GM18505 (cell line): ENCODE results near the gene NRXN3.

Experiments used
- ATAC-seq: cut with Tn5 transposase; IDR thresholded peaks from one replicate; pipeline ENCODE4 v1.9.1; 2021; ENCODE audit not compliant: unreplicated experiment
- POLR2A ChIP-seq: IDR thresholded peaks from 4 replicates; pipeline ENCODE4 v1.6.1; 2011; ENCODE audit warnings: borderline replicate concordance; ENCODE audit not compliant: insufficient read depth, insufficient read length; ENCODE audit errors: extremely low read depth

The NRXN3 gene

DNA sequence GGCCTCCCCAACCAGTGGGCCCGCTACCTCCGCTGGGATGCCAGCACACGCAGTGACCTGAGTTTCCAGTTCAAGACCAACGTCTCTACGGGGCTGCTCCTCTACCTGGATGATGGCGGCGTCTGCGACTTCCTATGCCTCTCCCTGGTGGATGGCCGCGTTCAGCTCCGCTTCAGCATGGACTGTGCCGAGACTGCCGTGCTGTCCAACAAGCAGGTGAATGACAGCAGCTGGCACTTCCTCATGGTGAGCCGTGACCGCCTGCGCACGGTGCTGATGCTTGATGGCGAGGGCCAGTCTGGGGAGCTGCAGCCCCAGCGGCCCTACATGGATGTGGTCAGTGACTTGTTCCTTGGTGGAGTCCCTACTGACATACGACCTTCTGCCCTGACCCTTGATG, 73.0 kb downstream of the NRXN3 start:
- ATAC-seq = no peak

DNA sequence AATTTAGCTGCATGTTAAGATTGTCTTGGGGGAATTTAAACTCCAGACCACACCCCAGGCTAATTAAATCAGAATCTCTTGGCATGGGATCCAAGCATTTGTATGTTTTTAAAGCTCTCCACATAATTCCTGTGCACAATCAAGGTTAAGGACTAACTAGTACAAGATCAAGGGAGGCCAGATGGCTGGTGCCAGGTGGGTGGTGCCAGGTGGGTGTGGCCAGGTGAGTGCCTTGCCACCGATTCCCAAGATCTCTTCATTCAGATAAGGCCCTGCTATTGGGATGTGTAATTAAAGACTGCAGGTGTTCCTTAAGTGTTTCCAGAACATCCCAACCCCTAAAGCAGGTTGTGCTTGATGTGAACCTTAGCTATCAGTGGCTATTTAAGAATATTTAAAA, 75.1 kb downstream of the NRXN3 start:
- no peak for ATAC-seq
- no peak for TF ChIP-seq POLR2A

More for the DNA sequence above, 73.0 kb downstream of the NRXN3 start:
- no peak for TF ChIP-seq POLR2A

DNA sequence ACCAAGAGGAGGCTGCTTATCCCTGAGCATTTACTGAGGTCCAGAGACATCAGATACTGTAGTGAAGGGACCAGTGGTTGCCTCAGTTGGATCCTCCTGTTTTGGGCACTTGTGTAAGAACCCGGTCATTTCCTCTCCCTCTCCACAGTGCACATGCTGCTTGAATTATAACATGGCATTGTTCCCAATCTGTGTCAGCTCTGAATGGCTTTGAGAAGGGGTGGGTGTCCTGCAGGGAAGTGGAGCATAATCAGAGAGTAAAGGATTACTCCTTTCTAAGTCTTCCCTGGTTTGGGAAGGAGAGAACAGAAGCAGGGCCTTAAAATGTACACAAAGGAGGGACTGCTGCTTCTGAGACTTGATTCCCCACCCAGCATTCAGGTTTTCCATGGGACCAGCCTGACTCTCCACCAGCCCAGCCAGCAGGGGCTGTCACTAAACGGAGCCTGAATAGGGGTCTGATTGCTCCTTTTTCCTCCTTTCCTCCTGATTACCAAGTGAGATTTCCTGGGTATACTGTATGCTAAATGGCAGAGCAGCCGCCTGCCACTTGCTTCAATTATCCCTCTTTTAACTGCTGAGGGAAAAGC, 78.4 kb downstream of the NRXN3 start:
- ATAC-seq = no peak
- TF ChIP-seq POLR2A = no peak

DNA sequence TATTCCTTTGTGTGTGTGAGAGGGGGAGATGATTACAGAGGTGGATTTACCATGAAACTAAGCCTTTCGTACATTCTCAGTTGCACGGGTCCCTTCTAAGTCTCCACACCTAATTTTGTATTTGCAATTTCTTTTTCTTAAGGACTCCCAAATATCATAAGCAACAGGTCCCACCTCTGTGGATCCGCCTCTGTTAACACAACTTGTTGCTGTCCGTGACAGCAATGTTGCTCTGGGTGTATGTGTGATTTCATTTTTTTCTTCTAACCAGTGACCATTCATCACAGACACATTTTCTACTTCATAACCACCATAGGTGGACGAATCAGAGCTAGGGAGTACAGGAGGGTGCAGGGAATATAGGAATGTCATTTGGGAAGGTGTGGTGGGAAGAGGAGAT, 81.1 kb downstream of the NRXN3 start:
- no peak for TF ChIP-seq POLR2A
- no peak for ATAC-seq

DNA sequence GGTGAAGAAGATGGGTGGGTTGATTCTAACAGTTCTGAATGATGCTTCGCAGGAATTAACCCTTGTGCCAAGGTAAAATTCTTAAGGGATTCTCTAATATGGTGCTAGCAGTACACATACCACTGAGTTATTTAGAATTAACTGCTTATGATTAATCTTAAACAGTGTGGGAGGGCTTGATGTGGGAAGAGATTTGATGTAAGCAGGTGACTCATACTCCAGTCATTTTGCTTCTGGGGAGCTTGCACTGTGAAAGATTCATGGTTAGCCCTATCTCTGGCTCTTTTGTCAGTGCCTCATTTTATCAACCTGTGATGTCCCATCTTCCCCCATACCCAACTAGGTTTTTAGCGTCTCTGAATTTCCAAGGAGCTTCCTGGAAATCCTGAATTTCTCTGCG, 83.8 kb downstream of the NRXN3 start:
- TF ChIP-seq POLR2A = no peak
- ATAC-seq = no peak

DNA sequence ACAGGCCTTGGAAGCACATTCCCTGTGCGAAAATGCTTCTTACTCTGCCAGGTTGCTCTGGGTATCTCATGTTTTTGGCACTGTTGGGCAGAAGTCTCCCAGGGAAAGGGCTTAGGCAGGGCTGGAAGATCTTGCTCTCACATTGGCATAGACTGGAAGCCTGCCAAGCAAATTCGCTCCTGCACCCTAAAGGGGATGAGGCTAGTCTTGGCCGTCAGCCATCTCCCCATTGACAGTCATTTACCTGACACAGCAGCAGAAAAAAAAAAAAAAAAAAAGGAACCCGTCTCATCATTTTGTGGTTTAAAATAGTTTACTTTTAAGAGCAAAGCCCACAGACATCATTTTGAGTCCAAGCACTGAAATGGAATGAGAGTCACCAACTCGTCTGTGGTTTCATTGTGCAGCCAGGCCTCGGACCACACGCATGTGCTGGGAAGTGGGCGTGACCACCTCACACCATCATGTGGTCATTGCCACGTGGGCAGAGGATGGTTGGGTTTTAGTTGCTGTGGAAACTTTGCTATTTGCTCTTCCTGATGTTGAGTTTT, 84.8 kb downstream of the NRXN3 start:
- TF ChIP-seq POLR2A = no peak
- ATAC-seq = no peak

DNA sequence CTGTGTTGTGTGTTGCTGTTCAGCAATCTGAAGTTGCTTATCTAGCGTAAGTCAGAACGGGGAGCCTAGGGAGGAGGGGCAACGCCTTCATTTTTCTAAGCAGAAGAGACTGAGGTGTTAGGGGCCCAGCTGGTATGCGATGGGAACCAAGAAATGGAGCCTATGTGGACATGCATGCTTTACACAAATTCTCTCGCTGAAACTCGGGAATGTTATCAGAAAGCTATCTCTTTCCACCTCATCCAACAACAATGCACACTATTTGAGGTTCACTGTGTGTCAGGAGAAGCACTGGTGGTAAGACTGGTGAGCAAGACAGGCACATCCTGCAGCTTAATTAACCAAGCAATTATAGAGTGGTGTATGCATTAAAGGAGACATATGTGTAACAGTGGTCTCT, 89.7 kb downstream of the NRXN3 start:
- no peak for ATAC-seq
- no peak for TF ChIP-seq POLR2A

DNA sequence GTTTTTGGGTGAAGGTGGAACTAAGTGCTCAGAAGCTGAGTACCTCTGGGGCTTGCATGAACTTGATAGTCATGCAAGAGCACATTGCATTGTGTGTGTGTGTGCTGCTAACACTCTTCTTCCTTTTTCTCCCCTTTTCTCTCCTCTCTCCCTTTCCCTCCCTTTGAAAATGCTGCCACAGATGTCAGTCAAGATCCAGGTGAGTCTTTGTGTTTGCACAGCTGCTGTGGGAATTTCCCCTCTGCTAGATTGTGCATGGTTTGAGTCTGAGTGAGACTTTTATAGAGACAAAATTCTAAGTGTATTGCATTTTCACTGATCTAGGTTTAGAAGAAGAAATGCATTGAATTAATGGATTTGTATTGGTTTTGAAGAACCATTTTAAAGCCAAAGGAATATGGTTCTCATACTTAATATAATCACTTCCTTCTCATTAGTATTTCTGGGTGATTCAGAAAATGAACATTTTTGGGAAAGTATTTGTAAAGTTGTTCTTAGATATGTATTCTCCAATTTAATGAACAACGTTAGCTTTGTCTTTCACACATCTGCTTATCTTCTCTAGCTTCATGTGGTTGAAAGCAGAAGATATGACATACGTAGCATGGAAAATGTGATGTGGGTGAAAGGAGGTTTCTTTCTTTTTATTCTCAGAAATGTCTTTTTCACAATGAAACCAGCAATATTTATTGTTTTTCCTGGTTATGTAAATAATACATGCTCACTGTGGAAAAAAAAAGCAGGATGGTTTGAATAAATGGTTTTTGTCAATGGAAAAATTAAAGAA, 108.5 kb downstream of the NRXN3 start:
- no peak for ATAC-seq
- no peak for TF ChIP-seq POLR2A

DNA sequence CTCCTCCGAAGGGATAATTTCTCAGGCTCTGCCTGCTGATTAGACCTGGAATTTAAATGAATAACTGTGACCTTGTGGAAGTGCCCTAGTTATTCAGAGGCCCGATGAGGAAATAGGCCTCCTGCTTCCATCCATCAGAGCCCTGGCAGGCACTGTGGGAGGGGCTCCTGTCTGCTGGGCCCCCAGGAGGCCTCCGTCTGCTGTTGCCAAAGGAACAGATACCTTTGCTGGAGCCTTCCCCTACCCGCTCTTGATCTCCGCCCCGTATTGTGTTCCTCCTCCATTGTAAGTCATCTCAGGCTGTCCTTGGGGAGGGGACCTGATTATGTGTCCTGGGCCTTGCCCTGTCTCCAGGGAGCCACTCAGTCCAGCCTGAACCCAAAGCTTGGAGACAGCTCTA, 112.3 kb downstream of the NRXN3 start:
- TF ChIP-seq POLR2A = no peak
- ATAC-seq = no peak

DNA sequence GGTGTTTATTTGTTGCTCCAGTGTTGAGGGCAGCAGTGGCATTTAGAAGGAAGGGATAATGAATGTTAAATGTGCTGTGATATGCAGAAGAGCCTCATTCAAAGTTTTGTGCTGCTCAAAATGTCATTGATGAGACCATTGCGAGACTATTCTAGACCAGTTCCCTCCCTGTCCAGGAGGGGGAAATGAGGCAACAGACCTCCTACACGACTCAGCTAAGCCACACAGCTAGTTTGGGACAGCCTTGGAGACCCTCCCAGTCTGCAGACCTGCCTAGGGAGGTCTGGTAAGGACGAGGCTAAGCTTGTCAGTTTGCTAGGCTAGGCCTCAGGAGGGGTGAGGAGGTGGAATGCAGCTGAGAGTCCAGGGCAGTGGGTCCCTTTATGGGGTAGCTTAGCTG, 116.0 kb downstream of the NRXN3 start:
- no peak for TF ChIP-seq POLR2A
- ATAC-seq = no peak

DNA sequence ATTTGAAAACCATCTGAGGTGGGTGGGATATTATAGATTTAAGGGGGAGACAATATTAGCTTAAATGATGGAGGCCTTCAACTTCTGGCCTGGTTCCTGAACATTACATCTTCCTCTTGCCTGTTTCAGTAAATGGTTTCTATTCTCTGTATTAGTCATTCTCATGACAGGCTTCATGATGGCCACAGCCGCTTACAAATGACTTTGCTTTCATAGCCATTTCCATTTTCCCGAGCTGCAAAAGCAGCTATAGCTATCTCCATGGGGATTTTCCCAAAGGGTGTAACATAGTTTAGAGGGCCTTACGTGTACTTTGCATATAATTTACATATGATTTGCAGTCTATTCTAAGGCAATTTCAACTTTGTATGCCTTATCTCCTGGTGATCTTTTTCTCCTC, 121.8 kb downstream of the NRXN3 start:
- peak; percentile 95 for ATAC-seq
- TF ChIP-seq POLR2A = no peak

DNA sequence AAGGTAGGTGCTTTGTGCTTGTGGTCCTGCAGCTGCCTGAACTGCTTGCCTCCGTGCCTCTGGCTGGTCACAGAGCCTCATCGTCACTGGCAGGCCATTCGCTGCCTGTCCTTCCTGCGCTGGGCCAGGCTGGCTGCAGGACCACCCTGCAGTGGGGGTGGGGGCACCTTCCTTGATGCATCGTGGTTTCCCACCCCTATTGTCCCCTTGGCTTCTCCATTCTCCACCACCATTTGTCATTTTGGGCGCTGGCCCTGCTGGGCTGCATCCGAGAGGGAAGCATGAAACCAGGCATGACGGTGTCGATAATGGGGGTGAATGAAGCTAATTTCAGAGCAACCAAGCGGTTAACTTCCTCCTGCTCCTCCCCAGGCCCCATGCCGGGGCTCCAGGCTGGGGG, 127.7 kb downstream of the NRXN3 start:
- no peak for ATAC-seq

DNA sequence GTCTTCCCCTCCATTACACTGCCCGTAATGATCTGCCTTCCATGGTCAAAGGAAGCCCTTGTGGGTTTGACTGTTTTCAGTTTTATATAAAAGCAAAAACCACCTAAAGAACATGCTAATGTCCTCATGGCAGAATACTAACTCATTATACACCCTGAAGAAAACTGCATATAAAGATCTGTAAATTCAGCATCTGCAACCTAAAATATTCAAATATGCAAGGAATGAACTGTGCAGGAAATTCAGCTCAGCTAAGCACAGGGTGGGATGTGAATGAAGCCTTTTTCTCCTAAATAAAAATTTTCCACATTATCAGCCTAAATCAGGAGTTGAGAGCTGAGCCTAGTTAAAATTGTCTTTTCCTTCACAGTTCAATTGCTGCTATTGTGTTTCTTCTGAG, 128.1 kb downstream of the NRXN3 start:
- no peak for ATAC-seq
- no peak for TF ChIP-seq POLR2A

More for the DNA sequence above, 127.7 kb downstream of the NRXN3 start:
- no peak for TF ChIP-seq POLR2A

DNA sequence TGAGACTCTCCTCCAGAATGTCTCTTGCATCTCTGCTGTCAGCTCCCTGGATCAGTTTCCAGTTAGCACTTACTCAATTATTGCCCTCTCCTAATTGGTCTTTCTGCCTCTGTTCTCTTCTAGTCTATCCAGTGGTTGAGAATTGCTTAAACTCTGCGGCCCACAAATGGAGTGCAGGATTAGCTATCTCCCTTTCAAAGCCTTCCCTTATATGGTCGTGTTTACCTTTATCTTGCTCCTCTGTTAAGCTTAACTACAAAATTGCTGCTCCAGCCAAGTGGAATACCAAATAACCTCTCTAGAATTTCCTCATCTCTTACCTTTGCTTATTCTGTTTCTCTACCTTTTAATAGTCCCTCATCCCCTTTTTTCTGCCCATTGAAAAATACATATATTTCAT, 132.7 kb downstream of the NRXN3 start:
- no peak for ATAC-seq

More for the DNA sequence above, 132.7 kb downstream of the NRXN3 start:
- TF ChIP-seq POLR2A = no peak
